ENCODE data around the gene ADGRF4.

The ADGRF4 gene, protein sequence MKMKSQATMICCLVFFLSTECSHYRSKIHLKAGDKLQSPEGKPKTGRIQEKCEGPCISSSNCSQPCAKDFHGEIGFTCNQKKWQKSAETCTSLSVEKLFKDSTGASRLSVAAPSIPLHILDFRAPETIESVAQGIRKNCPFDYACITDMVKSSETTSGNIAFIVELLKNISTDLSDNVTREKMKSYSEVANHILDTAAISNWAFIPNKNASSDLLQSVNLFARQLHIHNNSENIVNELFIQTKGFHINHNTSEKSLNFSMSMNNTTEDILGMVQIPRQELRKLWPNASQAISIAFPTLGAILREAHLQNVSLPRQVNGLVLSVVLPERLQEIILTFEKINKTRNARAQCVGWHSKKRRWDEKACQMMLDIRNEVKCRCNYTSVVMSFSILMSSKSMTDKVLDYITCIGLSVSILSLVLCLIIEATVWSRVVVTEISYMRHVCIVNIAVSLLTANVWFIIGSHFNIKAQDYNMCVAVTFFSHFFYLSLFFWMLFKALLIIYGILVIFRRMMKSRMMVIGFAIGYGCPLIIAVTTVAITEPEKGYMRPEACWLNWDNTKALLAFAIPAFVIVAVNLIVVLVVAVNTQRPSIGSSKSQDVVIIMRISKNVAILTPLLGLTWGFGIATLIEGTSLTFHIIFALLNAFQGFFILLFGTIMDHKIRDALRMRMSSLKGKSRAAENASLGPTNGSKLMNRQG

DNA sequence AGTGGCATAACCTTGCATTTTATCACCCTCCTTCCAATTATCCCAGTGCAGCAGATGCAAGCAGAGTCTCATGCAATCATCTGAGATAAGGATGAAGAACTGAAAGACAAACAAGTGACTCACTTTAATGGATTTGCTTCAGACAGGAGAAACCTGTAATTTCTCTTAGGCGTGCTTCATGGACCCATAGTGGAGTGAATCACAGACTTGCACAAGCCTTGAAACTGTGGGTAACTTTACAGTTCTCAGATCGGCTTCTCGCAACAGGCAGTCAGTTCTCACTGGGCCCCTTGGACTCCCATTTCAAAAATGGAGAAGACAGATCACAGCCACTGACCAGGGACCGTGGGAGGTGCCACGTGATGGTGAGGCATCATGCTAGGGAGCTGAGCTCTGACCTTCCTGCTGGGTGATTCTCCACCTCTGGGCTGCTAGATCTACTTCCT is at the start of gene ADGRF4:
Gene ADGRF4, plus strand, starts transcription at position 239 of the 446 bp plus-strand sequence. CDS start 8,666 bp downstream, outside the sequence.
- DNase-seq (ENCODE audit: low read depth in 3 of 3), result no peak

DNA sequence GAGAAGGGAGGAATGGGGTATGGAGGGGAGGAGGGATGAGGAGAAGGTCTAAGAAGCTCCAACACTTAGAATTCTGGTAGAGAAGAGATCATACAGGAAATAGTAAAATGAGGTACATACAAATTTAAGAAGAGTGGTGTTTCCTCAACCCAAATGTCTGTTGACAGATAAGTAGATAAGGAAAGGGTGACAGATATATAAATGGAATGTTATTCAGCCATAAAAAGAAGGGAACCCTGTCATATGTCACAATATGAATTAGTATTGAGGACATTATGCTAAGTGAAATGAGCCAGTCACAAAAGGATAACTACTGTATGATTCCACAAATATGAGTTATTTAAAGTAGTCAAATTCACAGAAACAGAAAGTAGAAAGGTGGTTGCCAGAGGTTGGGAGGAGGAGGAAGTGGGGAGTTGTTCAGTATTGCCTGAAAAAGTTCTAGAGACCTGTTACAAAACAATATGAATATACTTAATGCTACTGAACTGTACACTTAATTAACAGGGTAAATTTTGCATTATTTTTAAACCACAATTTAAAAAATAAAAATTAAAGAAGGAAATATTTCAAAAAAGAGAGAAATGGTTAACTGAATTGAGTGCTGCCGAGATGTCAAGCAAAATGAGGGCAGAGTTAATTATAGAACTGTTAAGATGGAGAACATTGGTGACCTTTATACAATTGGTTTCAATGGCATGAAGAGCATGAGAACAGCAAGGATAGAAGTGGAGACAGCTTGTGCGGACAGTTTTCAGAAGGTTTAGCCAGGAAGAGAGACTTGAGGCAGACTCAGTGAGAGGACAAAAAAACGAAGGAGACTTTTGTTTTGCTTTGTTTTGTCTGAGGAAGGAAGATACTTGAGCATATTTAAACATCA is 47.6 kb upstream of the ADGRF4 start:
- DNase-seq (ENCODE audit: low read depth in 3 of 3), result no peak

DNA sequence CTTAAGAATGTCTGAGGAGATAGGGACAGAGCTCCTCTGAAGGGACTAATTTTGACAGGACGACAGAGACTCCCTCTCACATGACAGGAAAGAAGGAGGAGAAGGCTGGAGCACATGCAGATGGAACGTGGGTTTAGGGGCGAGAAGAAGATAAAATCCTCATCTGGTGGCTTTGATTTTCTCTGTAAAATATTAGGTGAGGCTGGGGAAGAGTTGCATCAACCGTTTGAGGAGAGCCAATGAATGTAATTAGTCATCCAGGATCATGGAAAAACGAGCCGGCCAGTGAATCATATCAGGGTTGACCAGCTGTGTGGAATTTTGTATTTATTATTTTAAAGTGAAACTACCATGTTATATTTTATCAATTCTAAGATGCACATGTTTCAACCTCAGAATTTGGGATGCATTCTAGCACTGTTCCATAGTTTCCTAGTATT is 46.9 kb upstream of the ADGRF4 start:
- no peak for DNase-seq (ENCODE audit: low read depth in 3 of 3)

DNA sequence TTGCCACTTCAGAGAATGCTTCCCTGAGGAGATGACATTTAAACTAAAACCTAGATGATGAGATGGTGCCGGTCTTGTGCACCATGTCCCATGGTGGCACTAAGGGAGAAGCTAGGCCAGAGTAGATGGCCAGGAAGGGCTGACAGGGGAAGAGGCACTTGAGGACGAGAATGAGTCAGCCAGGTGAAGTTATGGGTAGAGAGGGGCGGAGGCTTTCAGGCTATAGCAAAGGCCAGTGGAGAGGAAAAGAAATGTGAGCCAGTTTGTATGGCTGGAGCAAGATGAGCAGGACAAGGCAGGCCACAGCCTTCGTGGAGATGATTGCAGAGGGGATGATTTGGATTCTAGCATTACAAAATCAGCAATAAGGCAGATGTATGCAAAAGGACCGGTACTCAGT is 44.7 kb upstream of the ADGRF4 start:
- DNase-seq (ENCODE audit: low read depth in 3 of 3), result no peak

DNA sequence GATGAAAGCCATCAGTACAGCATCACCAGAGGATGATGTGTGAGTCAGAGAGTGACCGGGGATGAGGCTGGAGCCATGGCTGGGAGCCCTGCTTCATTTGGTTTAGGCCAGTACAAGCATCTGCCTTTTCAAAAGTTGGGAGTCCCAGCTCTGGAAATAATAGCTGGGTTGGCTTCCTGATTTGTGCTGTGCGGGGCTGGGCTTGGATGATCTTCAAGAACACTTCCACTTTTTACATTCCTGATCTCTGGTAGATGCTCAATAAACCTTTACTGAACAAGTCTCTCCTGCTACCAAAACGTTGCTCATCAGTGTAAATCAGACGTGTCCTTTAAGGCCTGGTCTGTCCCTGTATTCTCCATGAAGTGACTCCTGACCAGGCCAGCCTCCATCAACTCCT is 44.1 kb upstream of the ADGRF4 start:
- no peak for DNase-seq (ENCODE audit: low read depth in 3 of 3)

DNA sequence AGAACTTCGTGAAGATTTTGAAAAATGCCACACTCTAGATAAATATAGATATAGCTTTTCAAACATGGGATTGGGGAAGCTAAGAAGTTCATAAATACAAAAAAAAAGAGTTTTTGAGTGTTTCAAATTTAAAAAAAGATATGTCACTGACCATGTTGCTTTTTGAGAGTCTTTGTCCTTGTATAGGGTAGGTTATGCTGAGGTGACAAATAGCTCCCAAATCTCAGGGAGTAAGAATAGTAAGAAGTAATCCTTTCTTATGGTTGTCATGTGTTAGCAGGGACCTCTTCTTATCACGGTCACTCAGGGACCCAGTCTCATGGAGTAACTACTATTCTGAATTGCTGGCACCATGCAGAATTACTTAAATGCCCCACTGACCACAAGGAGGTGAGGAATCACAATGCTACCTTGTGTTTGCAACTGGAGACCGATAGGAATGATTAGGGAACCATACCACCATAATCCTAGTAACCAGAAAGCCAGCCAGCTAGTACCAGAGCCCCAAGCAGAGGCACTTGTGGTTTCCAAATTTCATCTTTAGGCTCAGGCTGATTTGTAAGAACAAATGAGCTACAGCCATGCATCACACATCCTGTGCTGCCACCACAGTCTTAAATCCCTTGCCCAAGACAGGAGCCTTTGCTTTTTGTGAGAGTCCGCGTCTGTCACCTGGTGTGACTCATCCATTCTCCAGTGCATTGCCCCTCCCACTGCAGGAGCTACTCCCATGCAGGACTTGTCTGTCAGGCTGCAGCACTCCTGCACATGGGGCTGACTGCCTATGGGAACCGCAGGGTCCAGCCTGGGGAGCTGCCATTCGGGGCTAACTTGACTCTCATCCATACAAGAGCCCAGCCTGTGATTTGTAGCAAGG is 42.4 kb upstream of the ADGRF4 start:
- DNase-seq (ENCODE audit: low read depth in 3 of 3), result no peak

DNA sequence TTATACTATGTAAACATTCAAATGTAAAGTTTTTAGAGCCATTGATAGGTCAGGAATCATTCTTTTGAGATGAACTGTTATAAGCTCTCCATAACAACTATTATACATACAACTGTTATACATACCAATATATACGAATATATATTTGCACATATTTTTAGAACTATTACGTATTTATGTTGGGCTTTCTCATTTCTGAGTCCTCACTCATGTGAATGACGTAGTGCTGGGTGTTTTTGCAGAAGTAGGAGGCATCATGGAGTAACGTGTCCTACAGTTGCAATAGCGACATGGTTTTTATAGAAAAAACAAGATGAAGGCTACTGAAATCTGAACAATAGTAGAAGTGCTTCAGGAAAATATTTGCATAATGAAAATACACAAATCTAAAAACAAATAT is 36.4 kb upstream of the ADGRF4 start:
- DNase-seq (ENCODE audit: low read depth in 3 of 3), result no peak

DNA sequence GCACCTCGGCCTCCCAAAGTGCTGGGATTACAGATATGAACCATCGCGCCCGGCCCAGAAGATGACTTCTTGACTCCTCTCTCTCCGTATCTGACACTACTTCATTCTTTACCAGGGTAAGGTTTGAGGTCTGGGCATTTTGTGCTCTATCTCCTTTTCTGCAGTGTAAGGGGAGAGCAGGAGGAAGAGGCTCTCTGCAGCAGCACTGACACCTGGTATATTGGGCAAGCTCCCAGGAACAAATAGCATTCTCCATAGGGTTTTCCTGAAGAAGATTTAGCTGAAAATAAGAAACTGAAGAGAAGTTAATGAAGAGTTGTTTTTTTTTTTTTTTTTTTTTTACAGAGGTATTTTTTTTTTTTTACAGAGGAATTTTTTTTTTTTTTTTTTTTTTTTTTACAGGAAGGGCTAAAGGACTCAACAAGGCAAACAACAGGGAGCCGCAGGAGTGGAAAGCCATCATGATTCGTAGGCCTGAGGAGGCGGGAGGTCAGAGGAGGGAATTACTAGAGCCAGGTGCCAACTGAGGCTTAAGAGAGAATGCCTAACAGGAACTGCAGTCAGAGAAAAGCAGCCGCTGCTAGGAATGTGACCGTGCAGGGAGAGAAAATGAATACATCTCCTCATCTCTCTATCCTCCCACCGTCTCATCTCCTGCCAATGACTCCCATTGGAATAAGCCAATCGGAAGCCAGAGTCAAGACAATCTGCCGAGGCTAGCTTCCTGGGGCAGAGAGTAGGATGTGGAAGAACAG is 34.7 kb upstream of the ADGRF4 start:
- DNase-seq (ENCODE audit: low read depth in 3 of 3), result no peak

DNA sequence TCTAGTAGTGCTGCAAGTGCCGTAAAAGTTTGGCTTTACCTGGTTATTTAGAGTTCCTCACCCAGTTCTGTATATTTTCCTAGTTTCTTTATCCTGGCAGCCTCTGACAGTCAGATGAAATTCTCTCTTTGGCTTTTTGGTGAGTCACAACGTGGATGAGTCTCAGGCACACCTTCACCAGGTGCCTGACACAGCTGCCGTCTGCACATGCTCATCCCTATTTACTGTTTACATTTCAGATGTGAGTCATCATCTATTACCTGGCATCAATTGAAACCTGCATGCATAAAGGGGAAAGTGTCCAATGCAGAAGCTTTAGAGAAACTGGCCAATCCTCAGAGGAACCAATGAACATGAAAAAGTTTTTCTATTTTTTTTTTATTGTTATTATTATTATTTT is 33.3 kb upstream of the ADGRF4 start:
- no peak for DNase-seq (ENCODE audit: low read depth in 3 of 3)

DNA sequence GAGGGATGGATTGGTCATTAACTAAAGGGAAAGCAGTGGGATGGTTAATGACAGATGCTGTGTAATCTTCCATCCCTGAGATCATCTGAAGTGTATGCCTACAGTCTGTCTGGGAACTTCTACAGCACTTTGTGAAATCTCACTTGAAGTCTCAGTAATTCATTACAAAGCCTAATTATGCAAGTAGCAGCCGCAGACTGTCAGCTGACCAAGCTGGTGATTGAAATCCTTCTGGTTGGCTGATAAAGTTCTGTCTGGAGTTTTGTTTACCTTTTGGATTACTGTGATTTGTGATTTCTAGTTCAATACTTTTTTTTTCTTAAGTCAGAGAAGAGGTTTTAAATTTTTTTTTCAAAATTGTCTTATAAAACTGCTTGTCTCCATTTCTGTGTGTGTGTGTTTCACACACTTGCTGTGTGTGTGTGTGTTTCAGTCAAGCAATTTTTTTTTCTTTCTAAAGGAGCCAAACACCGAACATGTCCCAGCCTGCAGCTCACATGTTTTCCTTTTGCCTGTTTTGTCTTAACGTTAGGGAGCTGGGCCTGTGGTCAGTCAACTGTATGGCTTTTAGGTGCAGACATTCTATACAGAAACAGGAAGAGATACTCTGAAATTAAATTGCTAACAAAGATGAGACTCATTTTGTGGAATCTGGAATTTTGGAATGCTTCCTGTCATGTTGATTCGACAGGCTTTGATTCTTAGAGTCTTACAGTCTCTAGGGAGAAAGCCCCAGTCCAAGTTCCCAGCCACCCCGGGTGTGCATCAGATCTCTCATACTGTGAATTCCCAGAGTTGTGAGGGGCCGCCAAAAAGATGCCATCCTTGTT is 28.5 kb upstream of the ADGRF4 start:
- no peak for DNase-seq (ENCODE audit: low read depth in 3 of 3)

DNA sequence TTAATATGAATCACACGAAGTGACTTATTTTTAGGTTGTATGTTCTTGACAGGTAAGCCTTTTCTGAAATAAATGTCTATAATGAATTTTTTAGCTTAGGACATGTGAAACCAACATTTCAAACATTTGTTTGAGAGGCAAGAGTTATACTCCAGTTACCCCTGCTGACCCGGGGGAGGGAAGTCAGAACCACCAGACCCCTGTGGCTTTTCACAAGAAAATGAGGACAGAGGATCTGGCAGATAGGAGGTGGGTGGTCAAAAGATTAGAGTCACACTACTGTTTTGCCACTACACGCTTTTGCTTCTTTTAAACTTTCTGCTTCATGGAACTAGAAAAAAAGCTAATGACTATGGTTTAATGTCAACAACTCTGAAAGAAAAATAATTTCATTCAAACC is 27.5 kb upstream of the ADGRF4 start:
- DNase-seq (ENCODE audit: low read depth in 3 of 3), result no peak

DNA sequence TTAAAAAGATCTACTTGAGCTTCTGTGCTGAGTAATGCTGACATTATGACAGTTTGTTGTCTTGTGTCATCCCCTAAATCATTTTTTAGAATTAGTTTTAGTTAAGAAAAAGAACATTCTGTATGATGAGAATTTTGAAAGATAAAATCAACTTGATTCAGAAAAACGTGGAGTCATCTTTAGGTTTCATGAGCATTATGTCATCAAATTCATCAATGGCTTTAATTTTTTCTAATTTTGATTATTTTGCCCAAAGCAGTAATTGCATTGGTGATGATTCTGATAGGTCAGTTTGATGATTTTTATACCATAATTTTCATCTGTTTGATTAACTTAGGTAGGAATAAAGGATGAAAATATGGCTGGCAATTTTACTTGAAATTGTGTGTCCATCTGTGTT is 26.6 kb upstream of the ADGRF4 start:
- no peak for DNase-seq (ENCODE audit: low read depth in 3 of 3)

DNA sequence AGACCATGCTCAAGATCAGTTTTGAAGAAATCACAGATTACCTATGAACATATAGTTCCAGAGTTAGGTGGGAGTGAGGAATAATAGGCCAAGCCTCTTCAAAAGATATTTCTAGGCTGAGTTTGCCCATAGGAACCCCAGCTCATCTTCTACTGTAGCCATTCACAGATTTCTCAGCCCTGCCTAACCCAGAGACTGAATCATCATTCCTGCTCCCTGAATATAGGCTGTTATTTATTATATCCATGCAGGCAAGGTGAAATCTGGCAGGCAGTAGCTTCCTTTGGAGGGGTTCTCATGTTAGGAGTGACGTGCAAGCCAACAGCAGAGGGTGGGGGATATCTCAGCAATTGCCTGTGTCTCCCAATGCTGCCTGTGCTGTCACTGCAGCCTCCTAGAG is 25.6 kb upstream of the ADGRF4 start:
- no peak for DNase-seq (ENCODE audit: low read depth in 3 of 3)

DNA sequence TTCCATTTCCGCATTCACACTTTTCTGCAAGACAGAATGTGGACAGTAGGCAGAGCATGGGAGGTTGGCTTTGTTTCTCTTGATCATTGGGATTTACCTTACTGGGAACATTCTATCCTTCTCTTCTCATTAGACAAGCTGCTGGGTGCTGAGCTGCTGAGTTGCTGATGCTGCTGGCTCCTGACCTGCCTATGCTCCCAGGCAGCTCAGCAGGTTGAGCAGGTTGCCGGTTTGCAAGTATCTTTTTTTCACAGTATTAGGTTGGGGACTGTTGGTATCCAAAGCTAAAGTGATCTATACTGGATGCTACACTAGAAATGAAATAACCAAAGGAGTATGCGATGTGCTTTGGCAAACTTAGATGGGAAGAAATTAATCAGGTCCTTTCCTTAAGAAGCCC is 23.7 kb upstream of the ADGRF4 start:
- DNase-seq (ENCODE audit: low read depth in 3 of 3), result no peak

DNA sequence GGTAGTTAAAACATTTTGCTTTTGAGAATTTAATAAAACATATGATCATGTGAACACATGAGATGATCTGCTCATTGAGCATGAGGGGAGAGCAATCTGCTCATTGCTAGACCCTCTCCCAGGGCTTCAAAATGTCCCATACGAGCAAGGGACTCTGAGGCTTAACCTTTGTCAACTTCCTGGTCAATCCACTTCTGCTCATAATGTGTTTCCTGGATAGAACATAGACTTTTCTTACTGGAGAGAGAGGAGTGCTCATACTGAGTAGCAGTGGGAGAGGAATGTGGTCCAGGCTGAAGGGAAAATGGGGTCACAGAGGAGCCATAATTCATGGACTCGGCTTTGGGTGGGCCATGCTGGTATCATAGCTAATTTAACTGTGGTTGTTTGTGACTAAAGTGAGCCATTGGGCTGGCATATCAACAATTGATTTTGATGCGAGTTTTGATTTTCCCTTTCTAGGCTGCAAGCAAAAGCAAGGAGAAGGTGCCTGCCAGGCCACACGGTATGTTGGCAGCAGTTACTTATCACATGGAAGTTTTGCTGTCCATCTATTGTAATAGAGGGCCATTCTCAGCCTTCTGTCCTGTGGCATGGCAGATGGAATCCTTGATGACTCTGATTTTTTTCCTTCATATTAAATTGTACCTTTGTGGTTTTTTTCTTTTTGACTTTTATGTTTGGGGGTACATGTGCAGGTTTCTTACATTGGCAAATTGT is 20.8 kb upstream of the ADGRF4 start:
- no peak for DNase-seq (ENCODE audit: low read depth in 3 of 3)

DNA sequence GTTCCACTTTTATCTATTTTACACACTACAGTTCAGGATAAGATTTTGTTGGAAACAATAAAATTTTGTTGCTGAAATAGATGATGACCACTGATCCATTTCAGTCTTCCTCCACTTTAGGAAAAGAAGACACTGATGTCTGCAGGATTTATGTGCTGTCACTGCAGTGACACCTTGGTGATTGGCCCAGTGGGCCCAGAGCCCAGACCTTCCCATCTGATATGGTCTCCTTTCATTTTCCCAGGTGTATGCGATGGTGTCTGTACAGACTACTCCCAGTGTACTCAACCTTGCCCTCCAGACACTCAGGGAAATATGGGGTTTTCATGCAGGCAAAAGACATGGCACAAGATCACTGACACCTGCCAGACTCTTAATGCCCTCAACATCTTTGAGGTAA is 19.6 kb upstream of the ADGRF4 start:
- DNase-seq (ENCODE audit: low read depth in 3 of 3), result no peak

DNA sequence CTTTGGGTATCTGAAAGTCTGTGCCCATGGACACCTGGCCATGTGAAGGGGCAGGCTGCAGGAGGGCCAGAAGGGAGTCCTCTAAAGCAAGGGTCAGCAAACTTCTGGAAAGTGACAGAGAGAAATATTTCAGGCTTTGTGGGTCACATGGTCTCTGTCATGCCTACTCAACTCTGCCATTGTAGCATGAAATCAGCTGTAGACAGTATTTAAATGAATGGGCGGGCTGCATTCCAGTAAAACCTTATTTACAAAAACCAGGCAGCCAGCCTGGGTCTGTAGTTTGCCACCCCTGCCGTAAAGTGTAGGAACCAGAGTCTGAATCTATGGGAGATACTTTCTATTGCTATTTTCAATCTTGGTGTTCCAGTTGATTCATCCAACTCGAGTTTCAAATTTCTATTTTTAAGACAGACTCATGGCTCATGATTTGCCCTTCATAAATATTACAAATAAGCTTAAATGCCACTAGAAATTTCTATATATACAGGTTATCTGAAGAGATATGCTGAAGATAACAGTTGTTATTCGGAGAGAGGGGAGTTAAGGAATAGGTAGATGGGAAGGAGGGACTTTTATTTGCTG is 19.0 kb upstream of the ADGRF4 start:
- no peak for DNase-seq (ENCODE audit: low read depth in 3 of 3)

DNA sequence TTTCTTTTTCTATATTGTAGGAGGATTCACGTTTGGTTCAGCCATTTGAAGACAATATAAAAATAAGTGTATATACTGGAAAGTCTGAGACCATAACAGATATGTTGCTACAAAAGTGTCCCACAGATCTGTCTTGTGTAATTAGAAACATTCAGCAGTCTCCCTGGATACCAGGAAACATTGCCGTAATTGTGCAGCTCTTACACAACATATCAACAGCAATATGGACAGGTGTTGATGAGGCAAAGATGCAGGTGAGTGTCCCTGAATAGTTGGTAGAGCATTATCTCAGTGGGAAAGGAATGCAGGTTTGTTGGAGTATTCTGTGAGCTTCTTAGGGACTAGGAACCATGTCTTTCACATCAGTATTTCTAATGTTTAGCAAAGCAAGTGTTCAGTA is 18.3 kb upstream of the ADGRF4 start:
- DNase-seq (ENCODE audit: low read depth in 3 of 3), result no peak

DNA sequence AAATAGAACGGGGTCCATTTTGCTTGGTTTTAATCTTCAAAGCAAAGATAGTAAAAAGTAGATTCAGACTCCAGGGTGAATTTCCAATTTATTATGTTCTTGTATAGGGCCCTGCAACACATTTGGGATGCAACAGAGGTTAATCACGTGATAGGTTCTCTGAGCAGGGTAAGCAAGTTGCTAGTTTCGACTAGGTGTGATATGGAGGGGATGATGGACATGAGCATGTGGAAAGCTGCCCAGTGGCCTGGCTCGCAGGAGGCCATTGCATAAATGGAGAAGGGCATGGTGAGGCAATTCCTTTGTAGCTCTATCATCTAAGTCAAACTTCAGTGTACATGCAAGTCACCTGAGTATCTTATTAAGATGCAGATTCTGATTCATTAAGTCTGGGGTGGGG is 17.7 kb upstream of the ADGRF4 start:
- no peak for DNase-seq (ENCODE audit: low read depth in 3 of 3)
